IMR-90 (cell line): Measurements from ENCODE around the gene PDIA4. TPM values are rescaled to one million over a fixed set of nuclear protein-coding genes. Genes with fewer than 3 reads are reported as not detected.

Experiments used
- ATAC-seq: fragments of 200-7000 bp; cut with Tn5 transposase; 2 replicates; pipeline ENCODE4 v1.9.1; 2020; ENCODE audit warnings: low read depth, mild to moderate bottlenecking, moderate library complexity
- BruUV-seq: library from RNA; stranded (reverse); fragments of 400-500 nt; replicated peaks from 2 replicates; lab custom pipeline; 2021; lab: Mats Ljungman, UMichigan
- CTCF ChIA-PET: fragments of 300-600 bp; formaldehyde crosslinking; extraction: SDS; loops from one replicate; lab custom pipeline; 2021; ENCODE audit warnings: antibody characterized with exemption; lab: Yijun Ruan, JAX
- POLR2A ChIA-PET: fragments of 300-600 bp; sonication (Branson Sonifier 250); formaldehyde crosslinking; loops from one replicate; lab custom pipeline; 2022; ENCODE audit warnings: antibody characterized with exemption; ENCODE audit not compliant: unreplicated experiment; lab: Charles Lee
- DNase-seq: peaks from one replicate; pipeline ENCODE4 v3.0.0; 2013
- H2AFZ ChIP-seq: replicated peaks from 2 replicates; pipeline ENCODE3; 2013; ENCODE audit warnings: low read length, mild to moderate bottlenecking; ENCODE audit not compliant: poor library complexity
- H2AK5ac ChIP-seq: 2 replicates; pipeline ENCODE4 v1.6.1; 2013; ENCODE audit warnings: low read depth, low read length, inconsistent platforms
- H2AK9ac ChIP-seq: replicated peaks from 2 replicates; pipeline ENCODE3; 2013; ENCODE audit warnings: mild to moderate bottlenecking, low read depth, low read length, moderate library complexity; ENCODE audit not compliant: poor library complexity
- H2BK120ac ChIP-seq: 2 replicates; pipeline ENCODE4 v1.6.1; 2013; ENCODE audit warnings: low read depth, low read length, inconsistent platforms
- H2BK15ac ChIP-seq: 3 replicates; pipeline ENCODE4 v1.6.1; 2013; ENCODE audit warnings: low read depth, low read length, inconsistent platforms
- H2BK20ac ChIP-seq: 2 replicates; pipeline ENCODE4 v1.6.1; 2013; ENCODE audit warnings: low read depth, mild to moderate bottlenecking, inconsistent platforms, low read length, moderate library complexity
- H2BK5ac ChIP-seq: 2 replicates; pipeline ENCODE4 v1.6.1; 2013; ENCODE audit warnings: mild to moderate bottlenecking, low read depth, low read length, inconsistent platforms; ENCODE audit not compliant: poor library complexity, severe bottlenecking
- H3K14ac ChIP-seq: replicated peaks from 2 replicates; pipeline ENCODE4 v1.6.1; 2013; ENCODE audit warnings: low read depth, low read length, inconsistent platforms
- H3K18ac ChIP-seq: 2 replicates; pipeline ENCODE4 v1.6.1; 2013; ENCODE audit warnings: low read depth, low read length, control low read depth
- H3K23ac ChIP-seq: 2 replicates; pipeline ENCODE4 v1.6.1; 2013; ENCODE audit warnings: low read depth, low read length, inconsistent platforms
- H3K27ac ChIP-seq: 2 replicates; pipeline ENCODE4 v1.5.1; 2013; ENCODE audit warnings: mild to moderate bottlenecking, control low read depth, low read length; ENCODE audit not compliant: insufficient read depth
- H3K27me3 ChIP-seq: 2 replicates; pipeline ENCODE4 v1.6.1; 2013; ENCODE audit warnings: low read length; ENCODE audit not compliant: control insufficient read depth, insufficient read depth
- H3K36me3 ChIP-seq: 2 replicates; pipeline ENCODE4 v1.6.1; 2013; ENCODE audit warnings: low read length, mixed read lengths; ENCODE audit not compliant: control insufficient read depth, insufficient read depth
- H3K4ac ChIP-seq: 2 replicates; pipeline ENCODE4 v1.6.1; 2013; ENCODE audit warnings: low read depth, low read length, inconsistent platforms
- H3K4me1 ChIP-seq: 2 replicates; pipeline ENCODE4 v1.6.1; 2013; ENCODE audit warnings: low read length, mixed read lengths; ENCODE audit not compliant: control insufficient read depth, insufficient read depth
- H3K4me2 ChIP-seq: 2 replicates; pipeline ENCODE4 v1.6.1; 2013; ENCODE audit warnings: low read depth, mild to moderate bottlenecking, control low read depth, low read length, moderate library complexity
- H3K4me3 ChIP-seq: 2 replicates; pipeline ENCODE4 v1.5.1; 2013; ENCODE audit warnings: low read depth, mild to moderate bottlenecking, control low read depth, low read length, moderate library complexity; ENCODE audit not compliant: insufficient read depth
- H3K56ac ChIP-seq: 2 replicates; pipeline ENCODE4 v1.6.1; 2013; ENCODE audit warnings: low read length, inconsistent platforms; ENCODE audit not compliant: insufficient read depth; ENCODE audit errors: extremely low read depth
- H3K79me1 ChIP-seq, 2 experiments: 2 replicates each; pipeline ENCODE4 v1.6.1; 2013; ENCODE audit warnings: low read length in 2 of 2, inconsistent platforms in 1 of 2, low read depth in 1 of 2
- H3K9ac ChIP-seq: 2 replicates; pipeline ENCODE4 v1.6.1; 2013; ENCODE audit warnings: low read depth, low read length, control low read depth
- H3K9me1 ChIP-seq: 2 replicates; pipeline ENCODE4 v1.6.1; 2013; ENCODE audit warnings: low read length, inconsistent platforms; ENCODE audit not compliant: insufficient read depth
- H3K9me3 ChIP-seq: 2 replicates; pipeline ENCODE4 v1.6.1; 2013; ENCODE audit warnings: low read length; ENCODE audit not compliant: control insufficient read depth, insufficient read depth
- H4K20me1 ChIP-seq: 2 replicates; pipeline ENCODE4 v1.6.1; 2013; ENCODE audit warnings: low read length, inconsistent platforms; ENCODE audit not compliant: insufficient read depth
- H4K5ac ChIP-seq: 2 replicates; pipeline ENCODE4 v1.6.1; 2013; ENCODE audit warnings: mild to moderate bottlenecking, low read depth, low read length, control low read depth
- H4K8ac ChIP-seq, 2 experiments: 2 replicates each; pipeline ENCODE4 v1.6.1; 2013; ENCODE audit warnings: low read depth in 2 of 2, low read length in 2 of 2, control low read depth in 1 of 2, inconsistent platforms in 1 of 2
- H4K91ac ChIP-seq: 2 replicates; pipeline ENCODE4 v1.6.1; 2013; ENCODE audit warnings: low read depth, low read length, inconsistent platforms; ENCODE audit not compliant: insufficient read depth
- BHLHE40 ChIP-seq: fragments of 150-350 bp; IDR thresholded peaks from 2 replicates; pipeline ENCODE4 v1.6.1; 2016; ENCODE audit warnings: mild to moderate bottlenecking, low read depth, low read length
- CEBPB ChIP-seq: IDR thresholded peaks from 2 replicates; pipeline ENCODE4 v1.6.1; 2012; ENCODE audit warnings: low read depth, low read length, improper control_type of control experiment
- CHD1 ChIP-seq: IDR thresholded peaks from 2 replicates; pipeline ENCODE4 v1.6.1; 2012; ENCODE audit warnings: low read depth, low read length, improper control_type of control experiment
- ELK1 ChIP-seq: fragments of 150-350 bp; IDR thresholded peaks from 2 replicates; pipeline ENCODE4 v1.6.1; 2016; ENCODE audit warnings: low read depth, mild to moderate bottlenecking, low read length, moderate library complexity, borderline replicate concordance
- FOS ChIP-seq: fragments of 150-350 bp; IDR thresholded peaks from 2 replicates; pipeline ENCODE4 v1.6.1; 2016; ENCODE audit warnings: low read depth, low read length
- MAFK ChIP-seq: IDR thresholded peaks from 2 replicates; pipeline ENCODE4 v1.6.1; 2012; ENCODE audit warnings: low read depth, low read length, improper control_type of control experiment
- MAZ ChIP-seq: IDR thresholded peaks from 2 replicates; pipeline ENCODE4 v1.6.1; 2012; ENCODE audit warnings: low read depth, mild to moderate bottlenecking, low read length, improper control_type of control experiment, moderate library complexity, borderline replicate concordance
- MXI1 ChIP-seq: IDR thresholded peaks from 2 replicates; pipeline ENCODE4 v1.6.1; 2012; ENCODE audit warnings: low read depth, mild to moderate bottlenecking, low read length, moderate library complexity, borderline replicate concordance
- POLR2A ChIP-seq: IDR thresholded peaks from 2 replicates; pipeline ENCODE4 v1.6.1; 2012; ENCODE audit warnings: mild to moderate bottlenecking, low read depth, low read length
- RAD21 ChIP-seq: IDR thresholded peaks from 2 replicates; pipeline ENCODE4 v1.6.1; 2012; ENCODE audit warnings: low read length, improper control_type of control experiment
- RCOR1 ChIP-seq: IDR thresholded peaks from 2 replicates; pipeline ENCODE4 v1.6.1; 2012; ENCODE audit warnings: mild to moderate bottlenecking, low read length, improper control_type of control experiment; ENCODE audit not compliant: insufficient replicate concordance
- SMC3 ChIP-seq: fragments of 150-350 bp; IDR thresholded peaks from 2 replicates; pipeline ENCODE4 v1.6.1; 2016; ENCODE audit warnings: low read depth, mild to moderate bottlenecking, antibody characterized with exemption, low read length, moderate library complexity
- WGBS, 2 experiments: methylation state at CpG; one replicate each; pipeline versions ENCODE4 v1.1.5 to v1.1.7; 2013; ENCODE audit warnings: missing lambda C conversion rate in 2 of 2; ENCODE audit not compliant: insufficient read length in 1 of 2; ENCODE audit errors: extremely low coverage in 2 of 2; 5-methylcytosine and 5-hydroxymethylcytosine counted together
- dilution Hi-C: fragments of 300-500 bp; cut with HindIII; formaldehyde crosslinking; loops from one replicate; pipeline ENCODE4 v1.14.3; 2018; ENCODE audit warnings: low sequenced_read_pairs; ENCODE audit not compliant: unreplicated experiment
- in situ Hi-C: fragments of 300-500 bp; cut with MboI; formaldehyde crosslinking; loops from 3 replicates; pipeline ENCODE4 v1.14.3; 2019; ENCODE audit warnings: low sequenced_read_pairs, inconsistent platforms, mixed read lengths
- intact Hi-C: fragments of 100-400 bp; cut with micrococcal nuclease; formaldehyde crosslinking; loops from 2 replicates; pipeline ENCODE4 v1.10.0; 2022
- polyA plus RNA-seq, 3 experiments: library from polyadenylated mRNA; depleted of rRNA; stranded (reverse); fragments of >200 nt; gene quantifications; 2 replicates each; pipeline ENCODE4 v1.2.3, GENCODE V29; 2012; ENCODE audit warnings: low replicate concordance in 1 of 3
- total RNA-seq: library from RNA; depleted of rRNA; stranded (reverse); fragments of >200 nt; gene quantifications from 2 replicates; pipeline ENCODE4 v1.2.3, GENCODE V29; 2012
- TF ChIP-seq, protein P1 (sequence below): fragments of 150-350 bp; IDR thresholded peaks from 2 replicates; pipeline ENCODE4 v1.6.1; 2017; ENCODE audit warnings: mild to moderate bottlenecking, antibody characterized with exemption, low read length, low read depth
- TF ChIP-seq, protein P2 (sequence below): conservative IDR thresholded peaks from 2 replicates; pipeline ENCODE4 v1.5.1; 2012; ENCODE audit warnings: mild to moderate bottlenecking, low read depth, low read length, improper control_type of control experiment

Gene PDIA4
- total and polyA plus RNA-seq, 2 of the 4 experiments (the other 2 are of a cell fraction): 241 to 304 TPM

- no peak overlapping the region; the same call in 1 of the 2 replicates for H2AK5ac ChIP-seq
- CTCF ChIA-PET: no interaction called here
- no TSS peak for BruUV-seq
These were observed 4.6 kb downstream of the PDIA4 start for GRCh38 chr7:149023662-149024061.

More at GRCh38 chr7:149023662-149024061, 4.6 kb downstream of the PDIA4 start:
- Histone ChIP-seq H3K27ac (no peak overlapping the region; the same call in 1 of the 2 replicates), H3K18ac (no peak overlapping the region), H4K91ac (no peak overlapping the region), H4K8ac (no peak overlapping the region), H2BK120ac (no peak overlapping the region), H3K56ac (no peak overlapping the region), H2AK9ac (no peak overlapping the region), H3K9me1 (peaks cover 3% of the 10 kb centered on the region; the same call in 1 of the 2 replicates), H3K4ac (no peak overlapping the region), H3K4me3 (no peak overlapping the region), H3K4me1 (no peaks in the 10 kb centered on the region), H2BK20ac (no peak overlapping the region), H3K9ac (no peak overlapping the region), H2BK5ac (no peak overlapping the region), H3K79me1 (peaks cover 25 to 60% of the 10 kb centered on the region in 2 experiments), H2AFZ (no peak overlapping the region), H3K23ac (no peak overlapping the region; the same call in 1 of the 2 replicates), H3K27me3 (no peaks in the 10 kb centered on the region), H4K5ac (no peak overlapping the region), H2BK15ac (no peak overlapping the region), H3K4me2 (no peak overlapping the region), H3K9me3 (no peaks in the 10 kb centered on the region), H3K36me3 (peaks cover 14% of the 10 kb centered on the region), H3K14ac (no peak overlapping the region), H4K20me1 (peaks cover 9% of the 10 kb centered on the region)
- POLR2A ChIA-PET: no interaction called here
- intact Hi-C loops: no loop called here
- in situ Hi-C loops: no loop called here
- ATAC-seq (no peak), DNase-seq (no peak)
- dilution Hi-C loops: no loop called here
- TF ChIP-seq MAZ (no peak), FOS (no peak), BHLHE40 (no peak), POLR2A (no peak), MAFK (no peak), CEBPB (no peak), SMC3 (no peak), MXI1 (no peak), CHD1 (no peak), RAD21 (no peak), ELK1 (no peak), RCOR1 (no peak)
- TF ChIP-seq, protein P1, sequence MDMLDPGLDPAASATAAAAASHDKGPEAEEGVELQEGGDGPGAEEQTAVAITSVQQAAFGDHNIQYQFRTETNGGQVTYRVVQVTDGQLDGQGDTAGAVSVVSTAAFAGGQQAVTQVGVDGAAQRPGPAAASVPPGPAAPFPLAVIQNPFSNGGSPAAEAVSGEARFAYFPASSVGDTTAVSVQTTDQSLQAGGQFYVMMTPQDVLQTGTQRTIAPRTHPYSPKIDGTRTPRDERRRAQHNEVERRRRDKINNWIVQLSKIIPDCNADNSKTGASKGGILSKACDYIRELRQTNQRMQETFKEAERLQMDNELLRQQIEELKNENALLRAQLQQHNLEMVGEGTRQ: no peak
- TF ChIP-seq, protein P2, sequence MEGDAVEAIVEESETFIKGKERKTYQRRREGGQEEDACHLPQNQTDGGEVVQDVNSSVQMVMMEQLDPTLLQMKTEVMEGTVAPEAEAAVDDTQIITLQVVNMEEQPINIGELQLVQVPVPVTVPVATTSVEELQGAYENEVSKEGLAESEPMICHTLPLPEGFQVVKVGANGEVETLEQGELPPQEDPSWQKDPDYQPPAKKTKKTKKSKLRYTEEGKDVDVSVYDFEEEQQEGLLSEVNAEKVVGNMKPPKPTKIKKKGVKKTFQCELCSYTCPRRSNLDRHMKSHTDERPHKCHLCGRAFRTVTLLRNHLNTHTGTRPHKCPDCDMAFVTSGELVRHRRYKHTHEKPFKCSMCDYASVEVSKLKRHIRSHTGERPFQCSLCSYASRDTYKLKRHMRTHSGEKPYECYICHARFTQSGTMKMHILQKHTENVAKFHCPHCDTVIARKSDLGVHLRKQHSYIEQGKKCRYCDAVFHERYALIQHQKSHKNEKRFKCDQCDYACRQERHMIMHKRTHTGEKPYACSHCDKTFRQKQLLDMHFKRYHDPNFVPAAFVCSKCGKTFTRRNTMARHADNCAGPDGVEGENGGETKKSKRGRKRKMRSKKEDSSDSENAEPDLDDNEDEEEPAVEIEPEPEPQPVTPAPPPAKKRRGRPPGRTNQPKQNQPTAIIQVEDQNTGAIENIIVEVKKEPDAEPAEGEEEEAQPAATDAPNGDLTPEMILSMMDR: no peak
- WGBS, 2 experiments: 86% methylated on average over 2 of the region's 7 CpGs; no CpG with 5 or more reads in 1 of the 2 experiments
